BLaER1 treated with 17β-estradiol and CSF1 and Interleukin-3, amounts not matched to agents 10 nM and 100 nM (cell line): ENCODE results near the gene PPFIBP2.
A peak's percentile ranks its signal among the peaks of the same experiment; 100 is the strongest.

Experiments used
- H3K27ac ChIP-seq, 11 experiments: shearing (Covaris generic); formaldehyde crosslinking; 2 replicates each; pipeline ENCODE4 v1.8.1; 2022
- H3K27me3 ChIP-seq, 11 experiments: shearing (Covaris generic); formaldehyde crosslinking; 2 replicates each; pipeline ENCODE4 v1.8.1; 2022
- H3K36me3 ChIP-seq, 11 experiments: shearing (Covaris generic); formaldehyde crosslinking; 2 replicates each; pipeline ENCODE4 v1.8.1; 2022
- H3K4me1 ChIP-seq, 10 experiments: shearing (Covaris generic); formaldehyde crosslinking; 2 replicates each; pipeline ENCODE4 v1.8.1; 2022
- H3K4me2 ChIP-seq, 11 experiments: shearing (Covaris generic); formaldehyde crosslinking; 2 replicates each; pipeline ENCODE4 v1.8.1; 2022
- H3K4me3 ChIP-seq, 10 experiments: shearing (Covaris generic); formaldehyde crosslinking; 2 replicates each; pipeline ENCODE4 v1.8.1; 2022
- H3K9ac ChIP-seq, 11 experiments: shearing (Covaris generic); formaldehyde crosslinking; 2 replicates each; pipeline ENCODE4 v1.8.1; 2022
- H3K9me3 ChIP-seq, 11 experiments: shearing (Covaris generic); formaldehyde crosslinking; replicated peaks in 1 of 11; 2 replicates each; pipeline ENCODE4 v1.8.1; 2022
- H4K20me1 ChIP-seq, 11 experiments: shearing (Covaris generic); formaldehyde crosslinking; 2 replicates each; pipeline ENCODE4 v1.8.1; 2022
- Cebpa-rat ChIP-seq, 11 experiments: shearing (Covaris generic); IDR thresholded peaks; 2 replicates each; pipeline ENCODE4 v1.8.1; 2022

PPFIBP2 gene

GRCh38 chr11:7612056-7612660 is 98.4 kb downstream of the PPFIBP2 start:
- Histone ChIP-seq H3K4me3 (no peak overlapping the region), H3K9me3 (no peaks in the 10 kb centered on the region), H4K20me1 (peaks cover 0 to 29% (median 0%) of the 10 kb centered on the region in 11 experiments; a peak in 1 of 22 replicates), H3K36me3 (peaks cover 0 to 95% (median 4%) of the 10 kb centered on the region in 11 experiments; a peak in 9 of 22 replicates), H3K27me3 (no peaks in the 10 kb centered on the region), H3K4me2 (no peak overlapping the region), H3K4me1 (no peaks in the 10 kb centered on the region), H3K9ac (no peak overlapping the region), H3K27ac (no peak overlapping the region)
- TF ChIP-seq Cebpa-rat (IDR thresholded peaks at IDR 0.05), result no peak

- Histone ChIP-seq H3K9me3 (no peaks in the 10 kb centered on the region), H4K20me1 (peaks cover 0 to 31% (median 0%) of the 10 kb centered on the region in 11 experiments; a peak in 1 of 22 replicates), H3K27ac (no peak overlapping the region), H3K9ac (no peak overlapping the region), H3K36me3 (peaks cover 0 to 95% (median 4%) of the 10 kb centered on the region in 11 experiments; a peak in 10 of 22 replicates), H3K4me3 (no peak overlapping the region), H3K4me2 (no peak overlapping the region), H3K4me1 (no peaks in the 10 kb centered on the region), H3K27me3 (no peaks in the 10 kb centered on the region)
- no peak for TF ChIP-seq Cebpa-rat (IDR thresholded peaks at IDR 0.05)
Observed at GRCh38 chr11:7612661-7613393, 99.0 kb downstream of the PPFIBP2 start.

- no peaks in the 10 kb centered on the region for H3K27me3 ChIP-seq
- H3K27ac ChIP-seq, result no peak overlapping the region
- no peak overlapping the region for H3K9ac ChIP-seq
- H3K4me1 ChIP-seq, result no peaks in the 10 kb centered on the region
- TF ChIP-seq Cebpa-rat (IDR thresholded peaks at IDR 0.05), result no peak
- H3K36me3 ChIP-seq, result peaks cover 0 to 98% (median 4%) of the 10 kb centered on the region in 11 experiments; a peak in 10 of 22 replicates
- H3K4me2 ChIP-seq, result no peak overlapping the region
- H3K9me3 ChIP-seq, result no peaks in the 10 kb centered on the region
- no peak overlapping the region for H3K4me3 ChIP-seq
- peaks cover 0 to 31% (median 0%) of the 10 kb centered on the region in 11 experiments; a peak in 1 of 22 replicates for H4K20me1 ChIP-seq
Observed at GRCh38 chr11:7613394-7613720, 99.6 kb downstream of the PPFIBP2 start.

GRCh38 chr11:7614656-7615055 is 100.9 kb downstream of the PPFIBP2 start:
- peaks cover 0 to 28% (median 0%) of the 10 kb centered on the region in 11 experiments; a peak in 1 of 22 replicates for H4K20me1 ChIP-seq
- no peaks in the 10 kb centered on the region for H3K9me3 ChIP-seq
- H3K4me2 ChIP-seq, result no peak overlapping the region

GRCh38 chr11:7617032-7617431 is 103.2 kb downstream of the PPFIBP2 start:
- TF ChIP-seq Cebpa-rat (IDR thresholded peaks at IDR 0.05), result no peak
- H3K4me2 ChIP-seq, result no peak overlapping the region
- H3K9me3 ChIP-seq, result no peaks in the 10 kb centered on the region
- H3K36me3 ChIP-seq, result peaks cover 0 to 98% (median 4%) of the 10 kb centered on the region in 11 experiments; a peak in 11 of 22 replicates
- no peak overlapping the region for H3K27ac ChIP-seq
- H3K4me1 ChIP-seq, result peaks cover 0 to 5% (median 0%) of the 10 kb centered on the region in 10 experiments; a peak in 4 of 20 replicates
- H3K4me3 ChIP-seq, result no peak overlapping the region
- H3K27me3 ChIP-seq, result no peaks in the 10 kb centered on the region
- H3K9ac ChIP-seq, result no peak overlapping the region
- H4K20me1 ChIP-seq, result peaks cover 0 to 32% (median 0%) of the 10 kb centered on the region in 11 experiments; a peak in 2 of 22 replicates

More at GRCh38 chr11:7614656-7615055, 100.9 kb downstream of the PPFIBP2 start:
- Histone ChIP-seq H3K27me3 (no peaks in the 10 kb centered on the region), H3K4me1 (no peaks in the 10 kb centered on the region), H3K4me3 (no peak overlapping the region), H3K9ac (no peak overlapping the region), H3K36me3 (peaks cover 0 to 98% (median 4%) of the 10 kb centered on the region in 11 experiments; a peak in 10 of 22 replicates), H3K27ac (no peak overlapping the region)
- no peak for TF ChIP-seq Cebpa-rat (IDR thresholded peaks at IDR 0.05)

- Histone ChIP-seq H3K27me3 (no peaks in the 10 kb centered on the region), H3K4me1 (peaks cover 0 to 5% (median 0%) of the 10 kb centered on the region in 10 experiments; a peak in 4 of 20 replicates), H3K27ac (no peak overlapping the region), H3K9me3 (no peaks in the 10 kb centered on the region), H3K9ac (no peak overlapping the region), H4K20me1 (peaks cover 0 to 21% (median 0%) of the 10 kb centered on the region in 11 experiments; a peak in 2 of 22 replicates), H3K36me3 (peaks cover 0 to 97% (median 4%) of the 10 kb centered on the region in 11 experiments; a peak in 11 of 22 replicates), H3K4me3 (no peak overlapping the region), H3K4me2 (no peak overlapping the region)
- TF ChIP-seq Cebpa-rat (IDR thresholded peaks at IDR 0.05), result no peak
Observed at GRCh38 chr11:7619322-7619721, 105.5 kb downstream of the PPFIBP2 start.

GRCh38 chr11:7621090-7621489 is 107.3 kb downstream of the PPFIBP2 start:
- Histone ChIP-seq H3K4me3 (no peak overlapping the region), H3K9me3 (no peaks in the 10 kb centered on the region), H3K27me3 (no peaks in the 10 kb centered on the region), H3K27ac (no peak overlapping the region), H3K9ac (no peak overlapping the region), H3K36me3 (peaks cover 0 to 98% (median 4%) of the 10 kb centered on the region in 11 experiments; a peak in 10 of 22 replicates), H3K4me1 (peaks cover 0 to 5% (median 0%) of the 10 kb centered on the region in 10 experiments; a peak in 4 of 20 replicates), H3K4me2 (peak overlapping the region in 1 of 11 experiments; percentile 14; a peak in 1 of 22 replicates), H4K20me1 (peaks cover 0 to 21% (median 0%) of the 10 kb centered on the region in 11 experiments; a peak in 3 of 22 replicates)
- TF ChIP-seq Cebpa-rat (IDR thresholded peaks at IDR 0.05), result no peak

GRCh38 chr11:7621554-7621953 is 107.8 kb downstream of the PPFIBP2 start:
- no peaks in the 10 kb centered on the region for H3K27me3 ChIP-seq
- H3K4me2 ChIP-seq, result peak overlapping the region in 2 of 11 experiments; percentile 10 to 14; a peak in 2 of 22 replicates

GRCh38 chr11:7622721-7623120 is 108.9 kb downstream of the PPFIBP2 start:
- Histone ChIP-seq H3K4me1 (peaks cover 0 to 5% (median 0%) of the 10 kb centered on the region in 10 experiments; a peak in 4 of 20 replicates), H3K4me2 (no peak overlapping the region), H3K9me3 (no peaks in the 10 kb centered on the region), H3K36me3 (peaks cover 0 to 98% (median 3%) of the 10 kb centered on the region in 11 experiments; a peak in 10 of 22 replicates), H3K27ac (no peak overlapping the region), H3K27me3 (no peaks in the 10 kb centered on the region), H3K9ac (no peak overlapping the region), H4K20me1 (peaks cover 0 to 10% (median 0%) of the 10 kb centered on the region in 11 experiments; a peak in 3 of 22 replicates), H3K4me3 (no peak overlapping the region)
- TF ChIP-seq Cebpa-rat (IDR thresholded peaks at IDR 0.05), result no peak

More at GRCh38 chr11:7621554-7621953, 107.8 kb downstream of the PPFIBP2 start:
- Histone ChIP-seq H3K9ac (no peak overlapping the region), H4K20me1 (peaks cover 0 to 18% (median 0%) of the 10 kb centered on the region in 11 experiments; a peak in 3 of 22 replicates), H3K4me3 (no peak overlapping the region), H3K9me3 (no peaks in the 10 kb centered on the region), H3K36me3 (peaks cover 0 to 98% (median 4%) of the 10 kb centered on the region in 11 experiments; a peak in 10 of 22 replicates), H3K4me1 (peaks cover 0 to 5% (median 0%) of the 10 kb centered on the region in 10 experiments; a peak in 4 of 20 replicates), H3K27ac (no peak overlapping the region)
- no peak for TF ChIP-seq Cebpa-rat (IDR thresholded peaks at IDR 0.05)
